HFFc6 (cell line): Measurements from ENCODE around the gene MAD1L1. TPM values are rescaled to one million over a fixed set of nuclear protein-coding genes. Genes with fewer than 3 reads are reported as not detected.

Source experiments
- DNase-seq: peaks from one replicate; pipeline ENCODE4 v3.0.0-alpha.2; 2018
- H3K27ac Mint-ChIP-seq: 2 replicates; pipeline ENCODE4 v1.8.0; 2020; ENCODE audit warnings: mild to moderate bottlenecking, mixed read lengths
- H3K27me3 Mint-ChIP-seq: 2 replicates; pipeline ENCODE4 v1.8.0; 2021; ENCODE audit warnings: mild to moderate bottlenecking, moderate library complexity, mixed read lengths; ENCODE audit not compliant: insufficient read depth
- H3K36me3 Mint-ChIP-seq: 2 replicates; pipeline ENCODE4 v1.8.0; 2021; ENCODE audit warnings: low read depth, mixed read lengths
- H3K4me1 Mint-ChIP-seq: 2 replicates; pipeline ENCODE4 v1.8.0; 2020; ENCODE audit warnings: low read depth, mixed read lengths
- H3K4me3 Mint-ChIP-seq: 2 replicates; pipeline ENCODE4 v1.8.0; 2020; ENCODE audit warnings: mild to moderate bottlenecking, moderate library complexity, mixed read lengths
- H3K9me3 Mint-ChIP-seq: 2 replicates; pipeline ENCODE4 v1.8.0; 2020; ENCODE audit warnings: mild to moderate bottlenecking, mixed read lengths
- CTCF ChIP-seq: fragments of 200-600 bp; sonication (generic); IDR thresholded peaks from 2 replicates; pipeline ENCODE4 v1.5.0; 2021; ENCODE audit warnings: antibody characterized with exemption, mild to moderate bottlenecking
- total RNA-seq, 6 experiments: library from RNA; stranded (reverse); fragmentation: NEBNext Ultra II Directional; extraction: Animal tissue kit (Norgen Biotek cat#: 25700); gene quantifications; 2 replicates in 1 of 6; 3 replicates in 5 of 6; pipeline ENCODE4 v1.2.3, GENCODE V29; 2021

The MAD1L1 gene
- total RNA-seq, 6 experiments from 2014 or later = 34.6 to 44.8 (median 40.2) TPM

- DNase-seq = no peak
- Mint-ChIP-seq H3K27ac (no peak overlapping the region), H3K4me3 (no peak overlapping the region)
Measured at GRCh38 chr7:2100278-2101208, 132.2 kb downstream of the MAD1L1 start.

GRCh38 chr7:2099048-2099957 lies 133.4 kb downstream of the MAD1L1 start:
- H3K9me3 Mint-ChIP-seq = no peaks in the 10 kb centered on the region
- H3K27ac Mint-ChIP-seq = peak overlapping the region; percentile 74
- H3K4me1 Mint-ChIP-seq = peaks cover 29% of the 10 kb centered on the region
- peaks cover 6% of the 10 kb centered on the region; the same call in 1 of the 2 replicates for H3K36me3 Mint-ChIP-seq
- no peak overlapping the region for H3K4me3 Mint-ChIP-seq
- no peak; the same call in 1 of the 2 replicates for TF ChIP-seq CTCF
- peaks cover 2% of the 10 kb centered on the region; the same call in 1 of the 2 replicates for H3K27me3 Mint-ChIP-seq
- DNase-seq = peak; percentile 58

More at GRCh38 chr7:2100278-2101208, 132.2 kb downstream of the MAD1L1 start:
- Mint-ChIP-seq H3K4me1 (peaks cover 35% of the 10 kb centered on the region), H3K36me3 (peaks cover 4% of the 10 kb centered on the region; the same call in 1 of the 2 replicates), H3K27me3 (peaks cover 2% of the 10 kb centered on the region; the same call in 1 of the 2 replicates), H3K9me3 (no peaks in the 10 kb centered on the region)
- no peak; the same call in 1 of the 2 replicates for TF ChIP-seq CTCF

GRCh38 chr7:2098496-2098895 lies 134.2 kb downstream of the MAD1L1 start:
- H3K4me3 Mint-ChIP-seq = no peak overlapping the region
- TF ChIP-seq CTCF = no peak
- peaks cover 8% of the 10 kb centered on the region; the same call in 1 of the 2 replicates for H3K36me3 Mint-ChIP-seq
- no peak for DNase-seq
- peaks cover 27% of the 10 kb centered on the region for H3K4me1 Mint-ChIP-seq
- H3K27ac Mint-ChIP-seq = no peak overlapping the region
- no peaks in the 10 kb centered on the region for H3K9me3 Mint-ChIP-seq
- peaks cover 2% of the 10 kb centered on the region; the same call in 1 of the 2 replicates for H3K27me3 Mint-ChIP-seq

GRCh38 chr7:2098056-2098455 lies 134.7 kb downstream of the MAD1L1 start:
- H3K4me3 Mint-ChIP-seq = no peak overlapping the region
- peaks cover 2% of the 10 kb centered on the region; the same call in 1 of the 2 replicates for H3K27me3 Mint-ChIP-seq
- H3K4me1 Mint-ChIP-seq = peaks cover 32% of the 10 kb centered on the region
- H3K9me3 Mint-ChIP-seq = no peaks in the 10 kb centered on the region
- DNase-seq = no peak
- no peak overlapping the region for H3K27ac Mint-ChIP-seq
- peaks cover 8% of the 10 kb centered on the region; the same call in 1 of the 2 replicates for H3K36me3 Mint-ChIP-seq
- TF ChIP-seq CTCF = no peak

GRCh38 chr7:2097492-2097891 lies 135.3 kb downstream of the MAD1L1 start:
- Mint-ChIP-seq H3K27ac (no peak overlapping the region), H3K27me3 (peaks cover 2% of the 10 kb centered on the region; the same call in 1 of the 2 replicates), H3K9me3 (no peaks in the 10 kb centered on the region), H3K4me1 (peaks cover 31% of the 10 kb centered on the region), H3K4me3 (no peak overlapping the region), H3K36me3 (peaks cover 8% of the 10 kb centered on the region; the same call in 1 of the 2 replicates)
- DNase-seq = no peak
- TF ChIP-seq CTCF = no peak
